Measurements from ENCODE around the gene BTN2A1. TPM values are rescaled to one million over a fixed set of nuclear protein-coding genes. Genes with fewer than 3 reads are reported as not detected.

BTN2A1 gene
- 10 to 100 TPM; 10.3 to 10.7 TPM for polyA plus RNA-seq

- H3K4me3 ChIP-seq (ENCODE audit: low read depth in 1 of 2, low read length in 2 of 2): peak within 1 kb of the TSS; percentile 75 to 84
- no peaks in the 10 kb centered on the region for H3K27me3 ChIP-seq (ENCODE audit: control insufficient read depth in 1 of 2, insufficient read depth in 2 of 2, low read length in 2 of 2)
- H3K36me3 ChIP-seq (ENCODE audit: control insufficient read depth in 2 of 2, insufficient read depth in 2 of 2, low read length in 1 of 2): peaks cover 0 to 9% of the 10 kb centered on the region in 2 donors
- H3K4me1 ChIP-seq (ENCODE audit: control insufficient read depth in 2 of 2, insufficient read depth in 2 of 2, low read length in 1 of 2): peaks cover 0 to 12% of the 10 kb centered on the region in 2 donors
- no peaks in the 10 kb centered on the region for H3K9me3 ChIP-seq (ENCODE audit: control insufficient read depth in 2 of 2, insufficient read depth in 1 of 2, low read depth in 1 of 2, low read length in 1 of 2)
- WGBS, 2 donors: 0 to 1% methylated on average over 31 of the region's 31 CpGs
- peak within 1 kb of the TSS; percentile 88 to 89 for H3K27ac ChIP-seq (ENCODE audit: low read depth in 2 of 2, low read length in 1 of 2)
These were observed at the start of gene BTN2A1 for GRCh38 chr6:26457806-26458688. TSS of gene BTN2A1 (plus strand) at chr6:26457955. CDS start at chr6:26458637, 682 bp downstream.

GRCh38 chr6:26408828-26409730 is 48.7 kb upstream of the BTN2A1 start:
- no peak overlapping the region for H3K27ac ChIP-seq (ENCODE audit: low read depth in 2 of 2, low read length in 1 of 2)
- H3K36me3 ChIP-seq (ENCODE audit: control insufficient read depth in 2 of 2, insufficient read depth in 2 of 2, low read length in 1 of 2): peaks cover 6 to 20% of the 10 kb centered on the region in 2 donors
- no peaks in the 10 kb centered on the region for H3K4me1 ChIP-seq (ENCODE audit: control insufficient read depth in 2 of 2, insufficient read depth in 2 of 2, low read length in 1 of 2)
- WGBS, 2 donors: 90 to 94% methylated on average over 10 of the region's 10 CpGs
- no peaks in the 10 kb centered on the region for H3K9me3 ChIP-seq (ENCODE audit: control insufficient read depth in 2 of 2, insufficient read depth in 1 of 2, low read depth in 1 of 2, low read length in 1 of 2)
- no peak overlapping the region for H3K4me3 ChIP-seq (ENCODE audit: low read depth in 1 of 2, low read length in 2 of 2)
- H3K27me3 ChIP-seq (ENCODE audit: control insufficient read depth in 1 of 2, insufficient read depth in 2 of 2, low read length in 2 of 2): no peaks in the 10 kb centered on the region

GRCh38 chr6:26411751-26412150 is 46.0 kb upstream of the BTN2A1 start:
- H3K27ac ChIP-seq (ENCODE audit: low read depth in 2 of 2, low read length in 1 of 2): no peak overlapping the region
- H3K36me3 ChIP-seq (ENCODE audit: control insufficient read depth in 2 of 2, insufficient read depth in 2 of 2, low read length in 1 of 2): peaks cover 6 to 15% of the 10 kb centered on the region in 2 donors
- no peak overlapping the region for H3K4me3 ChIP-seq (ENCODE audit: low read depth in 1 of 2, low read length in 2 of 2)
- 94 to 96% methylated on average over 3 of the region's 3 CpGs for WGBS, 2 donors
- no peaks in the 10 kb centered on the region for H3K4me1 ChIP-seq (ENCODE audit: control insufficient read depth in 2 of 2, insufficient read depth in 2 of 2, low read length in 1 of 2)
- H3K9me3 ChIP-seq (ENCODE audit: control insufficient read depth in 2 of 2, insufficient read depth in 1 of 2, low read depth in 1 of 2, low read length in 1 of 2): no peaks in the 10 kb centered on the region
- no peaks in the 10 kb centered on the region for H3K27me3 ChIP-seq (ENCODE audit: control insufficient read depth in 1 of 2, insufficient read depth in 2 of 2, low read length in 2 of 2)

- H3K4me1 ChIP-seq (ENCODE audit: control insufficient read depth in 2 of 2, insufficient read depth in 2 of 2, low read length in 1 of 2): no peaks in the 10 kb centered on the region
- H3K27me3 ChIP-seq (ENCODE audit: control insufficient read depth in 1 of 2, insufficient read depth in 2 of 2, low read length in 2 of 2): no peaks in the 10 kb centered on the region
- no peak overlapping the region for H3K27ac ChIP-seq (ENCODE audit: low read depth in 2 of 2, low read length in 1 of 2)
- no peak overlapping the region for H3K4me3 ChIP-seq (ENCODE audit: low read depth in 1 of 2, low read length in 2 of 2)
- H3K36me3 ChIP-seq (ENCODE audit: control insufficient read depth in 2 of 2, insufficient read depth in 2 of 2, low read length in 1 of 2): peaks cover 6 to 11% of the 10 kb centered on the region in 2 donors
- WGBS, 2 donors: 65 to 70% methylated on average over 3 of the region's 3 CpGs
- no peaks in the 10 kb centered on the region for H3K9me3 ChIP-seq (ENCODE audit: control insufficient read depth in 2 of 2, insufficient read depth in 1 of 2, low read depth in 1 of 2, low read length in 1 of 2)
These were observed 45.5 kb upstream of the BTN2A1 start for GRCh38 chr6:26412228-26412627.

GRCh38 chr6:26412954-26413353 is 44.8 kb upstream of the BTN2A1 start:
- Histone ChIP-seq H3K27ac (ENCODE audit: low read depth in 2 of 2, low read length in 1 of 2) (no peak overlapping the region), H3K4me1 (ENCODE audit: control insufficient read depth in 2 of 2, insufficient read depth in 2 of 2, low read length in 1 of 2) (no peaks in the 10 kb centered on the region), H3K4me3 (ENCODE audit: low read depth in 1 of 2, low read length in 2 of 2) (no peak overlapping the region), H3K9me3 (ENCODE audit: control insufficient read depth in 2 of 2, insufficient read depth in 1 of 2, low read depth in 1 of 2, low read length in 1 of 2) (no peaks in the 10 kb centered on the region), H3K36me3 (ENCODE audit: control insufficient read depth in 2 of 2, insufficient read depth in 2 of 2, low read length in 1 of 2) (peaks cover 2 to 9% of the 10 kb centered on the region in 2 donors), H3K27me3 (ENCODE audit: control insufficient read depth in 1 of 2, insufficient read depth in 2 of 2, low read length in 2 of 2) (no peaks in the 10 kb centered on the region)
- 85 to 92% methylated on average over 4 of the region's 4 CpGs for WGBS, 2 donors

GRCh38 chr6:26414281-26414680 is 43.5 kb upstream of the BTN2A1 start:
- Histone ChIP-seq H3K4me1 (ENCODE audit: control insufficient read depth in 2 of 2, insufficient read depth in 2 of 2, low read length in 1 of 2) (no peaks in the 10 kb centered on the region), H3K27me3 (ENCODE audit: control insufficient read depth in 1 of 2, insufficient read depth in 2 of 2, low read length in 2 of 2) (no peaks in the 10 kb centered on the region), H3K4me3 (ENCODE audit: low read depth in 1 of 2, low read length in 2 of 2) (no peak overlapping the region), H3K9me3 (ENCODE audit: control insufficient read depth in 2 of 2, insufficient read depth in 1 of 2, low read depth in 1 of 2, low read length in 1 of 2) (no peaks in the 10 kb centered on the region), H3K36me3 (ENCODE audit: control insufficient read depth in 2 of 2, insufficient read depth in 2 of 2, low read length in 1 of 2) (peaks cover 2 to 9% of the 10 kb centered on the region in 2 donors), H3K27ac (ENCODE audit: low read depth in 2 of 2, low read length in 1 of 2) (no peak overlapping the region)
- WGBS, 2 donors: 81 to 92% methylated on average over 3 of the region's 3 CpGs

GRCh38 chr6:26415036-26415614 is 42.6 kb upstream of the BTN2A1 start:
- WGBS, 2 donors: 80 to 84% methylated on average over 1 of the region's 1 CpG
- Histone ChIP-seq H3K27me3 (ENCODE audit: control insufficient read depth in 1 of 2, insufficient read depth in 2 of 2, low read length in 2 of 2) (no peaks in the 10 kb centered on the region), H3K36me3 (ENCODE audit: control insufficient read depth in 2 of 2, insufficient read depth in 2 of 2, low read length in 1 of 2) (peaks cover 2 to 9% of the 10 kb centered on the region in 2 donors), H3K4me1 (ENCODE audit: control insufficient read depth in 2 of 2, insufficient read depth in 2 of 2, low read length in 1 of 2) (no peaks in the 10 kb centered on the region), H3K27ac (ENCODE audit: low read depth in 2 of 2, low read length in 1 of 2) (no peak overlapping the region), H3K9me3 (ENCODE audit: control insufficient read depth in 2 of 2, insufficient read depth in 1 of 2, low read depth in 1 of 2, low read length in 1 of 2) (no peaks in the 10 kb centered on the region), H3K4me3 (ENCODE audit: low read depth in 1 of 2, low read length in 2 of 2) (no peak overlapping the region)

GRCh38 chr6:26415791-26416190 is 42.0 kb upstream of the BTN2A1 start:
- Histone ChIP-seq H3K27ac (ENCODE audit: low read depth in 2 of 2, low read length in 1 of 2) (no peak overlapping the region), H3K9me3 (ENCODE audit: control insufficient read depth in 2 of 2, insufficient read depth in 1 of 2, low read depth in 1 of 2, low read length in 1 of 2) (no peaks in the 10 kb centered on the region), H3K36me3 (ENCODE audit: control insufficient read depth in 2 of 2, insufficient read depth in 2 of 2, low read length in 1 of 2) (peaks cover 2 to 9% of the 10 kb centered on the region in 2 donors), H3K4me3 (ENCODE audit: low read depth in 1 of 2, low read length in 2 of 2) (no peak overlapping the region), H3K4me1 (ENCODE audit: control insufficient read depth in 2 of 2, insufficient read depth in 2 of 2, low read length in 1 of 2) (no peaks in the 10 kb centered on the region), H3K27me3 (ENCODE audit: control insufficient read depth in 1 of 2, insufficient read depth in 2 of 2, low read length in 2 of 2) (no peaks in the 10 kb centered on the region)
- 67 to 95% methylated on average over 2 of the region's 2 CpGs for WGBS, 2 donors

- Histone ChIP-seq H3K27me3 (ENCODE audit: control insufficient read depth in 1 of 2, insufficient read depth in 2 of 2, low read length in 2 of 2) (no peaks in the 10 kb centered on the region), H3K9me3 (ENCODE audit: control insufficient read depth in 2 of 2, insufficient read depth in 1 of 2, low read depth in 1 of 2, low read length in 1 of 2) (no peaks in the 10 kb centered on the region), H3K27ac (ENCODE audit: low read depth in 2 of 2, low read length in 1 of 2) (no peak overlapping the region), H3K36me3 (ENCODE audit: control insufficient read depth in 2 of 2, insufficient read depth in 2 of 2, low read length in 1 of 2) (peaks cover 2 to 6% of the 10 kb centered on the region in 2 donors), H3K4me3 (ENCODE audit: low read depth in 1 of 2, low read length in 2 of 2) (no peak overlapping the region), H3K4me1 (ENCODE audit: control insufficient read depth in 2 of 2, insufficient read depth in 2 of 2, low read length in 1 of 2) (no peaks in the 10 kb centered on the region)
- WGBS, 2 donors: 65 to 98% methylated on average over 1 of the region's 1 CpG
These were observed 41.5 kb upstream of the BTN2A1 start for GRCh38 chr6:26416288-26416687.

Measured in esophagus (tissue), 2 donors.